CD14-positive monocyte (primary cell): ENCODE data around the gene TMEM218. TPM values are rescaled to one million over a fixed set of nuclear protein-coding genes. Genes with fewer than 3 reads are reported as not detected.

Experiments
- DNase-seq, 3 donors: peaks; one replicate each; pipeline ENCODE4 v3.0.0-alpha.2; 2011 to 2022
- H2AFZ ChIP-seq: 2 replicates; pipeline ENCODE4 v1.6.0; 2012; ENCODE audit warnings: mild to moderate bottlenecking, low read depth, low read length, inconsistent platforms; ENCODE audit not compliant: insufficient read depth, poor library complexity, severe bottlenecking
- H3K27ac ChIP-seq, 2 donors: 1 replicate in 1 of 2; 2 replicates in 1 of 2; pipeline ENCODE4 v1.5.1; 2012 to 2013; ENCODE audit warnings: low read length in 2 of 2, control low read depth in 1 of 2, inconsistent platforms in 1 of 2, low read depth in 1 of 2, mild to moderate bottlenecking in 1 of 2
- H3K27me3 ChIP-seq, 2 donors: one replicate each; pipeline versions ENCODE4 v1.6.0 to v1.6.1; 2011 to 2013; ENCODE audit warnings: low read length in 2 of 2; ENCODE audit not compliant: control insufficient read depth in 2 of 2, insufficient read depth in 2 of 2
- H3K36me3 ChIP-seq, 2 donors: replicated peaks in 1 of 2; 1 replicate in 1 of 2; 2 replicates in 1 of 2; pipeline versions ENCODE4 v1.5.1 to v1.6.1; 2012 to 2013; ENCODE audit warnings: low read length in 2 of 2, control low read depth in 1 of 2, inconsistent platforms in 1 of 2, mild to moderate bottlenecking in 1 of 2; ENCODE audit not compliant: insufficient read depth in 2 of 2, control insufficient read depth in 1 of 2
- H3K4me1 ChIP-seq, 2 donors: 1 replicate in 1 of 2; 2 replicates in 1 of 2; pipeline versions ENCODE4 v1.5.1 to v1.6.1; 2012 to 2013; ENCODE audit warnings: low read length in 2 of 2, control low read depth in 1 of 2, inconsistent platforms in 1 of 2, mild to moderate bottlenecking in 1 of 2, moderate library complexity in 1 of 2; ENCODE audit not compliant: insufficient read depth in 2 of 2, control insufficient read depth in 1 of 2
- H3K4me2 ChIP-seq: replicated peaks from 2 replicates; pipeline ENCODE3; 2012; ENCODE audit warnings: low read length, moderate library complexity, mild to moderate bottlenecking; ENCODE audit not compliant: poor library complexity, severe bottlenecking; ENCODE audit errors: extremely low read depth
- H3K4me3 ChIP-seq, 3 experiments: fragments of 200-600 bp in 1 of 3; sonication (generic) in 1 of 3; replicated peaks in 1 of 3; 1 replicate in 2 of 3; 2 replicates in 1 of 3; pipeline ENCODE4 v1.5.1; 2011 to 2013; ENCODE audit warnings: low read length in 3 of 3, mild to moderate bottlenecking in 3 of 3, control low read depth in 2 of 3, low read depth in 2 of 3, inconsistent platforms in 1 of 3, moderate library complexity in 1 of 3
- H3K79me2 ChIP-seq: 2 replicates; pipeline ENCODE4 v1.6.0; 2012; ENCODE audit warnings: mild to moderate bottlenecking, control low read depth, inconsistent platforms, low read length, moderate library complexity; ENCODE audit not compliant: insufficient read depth
- H3K9ac ChIP-seq: 2 replicates; pipeline ENCODE4 v1.6.0; 2017; ENCODE audit warnings: low read length, mild to moderate bottlenecking; ENCODE audit not compliant: insufficient read depth, poor library complexity, severe bottlenecking
- H3K9me3 ChIP-seq, 2 donors: replicated peaks in 1 of 2; 1 replicate in 1 of 2; 2 replicates in 1 of 2; pipeline versions ENCODE4 v1.5.1 to v1.6.1; 2012 to 2013; ENCODE audit warnings: low read length in 2 of 2, control low read depth in 1 of 2; ENCODE audit not compliant: control insufficient read depth in 1 of 2, insufficient read depth in 1 of 2
- H4K20me1 ChIP-seq: 2 replicates; pipeline ENCODE4 v1.6.0; 2012; ENCODE audit warnings: mild to moderate bottlenecking, low read length, control low read depth, moderate library complexity; ENCODE audit not compliant: insufficient read depth
- H3K27ac Mint-ChIP-seq, 7 donors: one replicate each; pipeline ENCODE4 v1.8.0; 2020; ENCODE audit warnings: mild to moderate bottlenecking in 7 of 7, mixed read lengths in 7 of 7, moderate library complexity in 6 of 7, inconsistent platforms in 2 of 7
- H3K27me3 Mint-ChIP-seq, 3 donors: one replicate each; pipeline ENCODE4 v1.8.0; 2021 to 2022; ENCODE audit warnings: low read depth in 3 of 3, mild to moderate bottlenecking in 3 of 3, mixed read lengths in 3 of 3, moderate library complexity in 3 of 3, inconsistent platforms in 1 of 3
- H3K36me3 Mint-ChIP-seq, 2 donors: one replicate each; pipeline ENCODE4 v1.8.0; 2020; ENCODE audit warnings: mixed read lengths in 2 of 2, inconsistent platforms in 1 of 2, mild to moderate bottlenecking in 1 of 2
- H3K4me1 Mint-ChIP-seq: one replicate; pipeline ENCODE4 v1.8.0; 2020; ENCODE audit warnings: mild to moderate bottlenecking, mixed read lengths
- H3K4me3 Mint-ChIP-seq, 2 donors: one replicate each; pipeline ENCODE4 v1.8.0; 2020; ENCODE audit warnings: mild to moderate bottlenecking in 2 of 2, mixed read lengths in 2 of 2, moderate library complexity in 1 of 2
- H3K9me3 Mint-ChIP-seq, 7 donors: one replicate each; pipeline ENCODE4 v1.8.0; 2020 to 2022; ENCODE audit warnings: mixed read lengths in 7 of 7, mild to moderate bottlenecking in 6 of 7, moderate library complexity in 6 of 7, inconsistent platforms in 2 of 7
- CTCF ChIP-seq: fragments of 200-600 bp; IDR thresholded peaks from one replicate; pipeline ENCODE4 v1.8.0; 2022; ENCODE audit warnings: antibody characterized with exemption, mild to moderate bottlenecking
- WGBS: methylation state at CpG from one replicate; pipeline ENCODE4 v1.1.5; 2013; ENCODE audit warnings: missing lambda C conversion rate; ENCODE audit not compliant: insufficient coverage; 5-methylcytosine and 5-hydroxymethylcytosine counted together
- intact Hi-C, 2 donors: fragments of 100-400 bp; cut with micrococcal nuclease; formaldehyde crosslinking; loops; one replicate each; pipeline versions ENCODE4 v1.15.0 to v1.15.1; 2023
- polyA plus RNA-seq, 3 donors: library from polyadenylated mRNA; depleted of rRNA in 1 of 3; unstranded in 2 of 3; stranded (reverse) in 1 of 3; fragments of 300-500 nt in 2 of 3; fragments of >200 nt in 1 of 3; fragmentation: Illumina TruSeq in 2 of 3; gene quantifications; 1 replicate in 2 of 3; 2 replicates in 1 of 3; pipeline ENCODE4 v1.2.3, GENCODE V29; 2012 to 2021

TMEM218 gene
- polyA plus RNA-seq, 3 donors: 40.3 to 57.7 (median 55.7) TPM

- no peak overlapping the region for H3K4me3 Mint-ChIP-seq
- no peaks in the 10 kb centered on the region for H3K9me3 Mint-ChIP-seq
- H3K36me3 Mint-ChIP-seq: peaks cover 56 to 71% of the 10 kb centered on the region in 2 donors
- Histone ChIP-seq H3K9me3 (no peaks in the 10 kb centered on the region), H3K79me2 (no peaks in the 10 kb centered on the region), H3K4me1 (no peaks in the 10 kb centered on the region), H3K9ac (no peak overlapping the region), H2AFZ (no peak overlapping the region), H3K27ac (peak overlapping the region in 1 of 2 donors; percentile 12), H3K4me3 (no peak overlapping the region), H3K36me3 (peaks cover 27 to 64% of the 10 kb centered on the region in 2 donors), H3K27me3 (no peaks in the 10 kb centered on the region), H4K20me1 (no peaks in the 10 kb centered on the region), H3K4me2 (no peak overlapping the region)
- no peak for DNase-seq
- no peak for TF ChIP-seq CTCF
- no CpG with 5 or more reads among the region's 2 CpGs for WGBS
- no peak overlapping the region for H3K27ac Mint-ChIP-seq
- intact Hi-C loops: no loop called here
- peaks cover 8% of the 10 kb centered on the region for H3K4me1 Mint-ChIP-seq
- peaks cover 0 to 1% (median 0%) of the 10 kb centered on the region in 3 donors for H3K27me3 Mint-ChIP-seq
These were observed 16.7 kb downstream of the TMEM218 start for GRCh38 chr11:125094731-125095130.

- intact Hi-C loops: no loop called here
- H3K4me1 ChIP-seq: no peaks in the 10 kb centered on the region
- H3K9me3 ChIP-seq: no peaks in the 10 kb centered on the region
- H2AFZ ChIP-seq: no peak overlapping the region
- 96% methylated on average over 4 of the region's 4 CpGs for WGBS
- Mint-ChIP-seq H3K36me3 (peaks cover 55 to 68% of the 10 kb centered on the region in 2 donors), H3K4me3 (no peak overlapping the region), H3K27me3 (peaks cover 0 to 1% (median 0%) of the 10 kb centered on the region in 3 donors), H3K4me1 (peaks cover 8% of the 10 kb centered on the region), H3K9me3 (no peaks in the 10 kb centered on the region), H3K27ac (peak overlapping the region in 1 of 7 donors; percentile 77)
- H3K79me2 ChIP-seq: no peaks in the 10 kb centered on the region
- TF ChIP-seq CTCF: no peak
- H3K27ac ChIP-seq: peak overlapping the region in 1 of 2 donors; percentile 26
- no peaks in the 10 kb centered on the region for H3K27me3 ChIP-seq
- peaks cover 22 to 58% of the 10 kb centered on the region in 2 donors for H3K36me3 ChIP-seq
- H4K20me1 ChIP-seq: no peaks in the 10 kb centered on the region
- H3K9ac ChIP-seq: no peak overlapping the region
- no peak overlapping the region for H3K4me3 ChIP-seq
- no peak for DNase-seq
- no peak overlapping the region for H3K4me2 ChIP-seq
These were observed 17.9 kb downstream of the TMEM218 start for GRCh38 chr11:125093502-125093901.
